Measurements from ENCODE around the gene DCC.

DNA sequence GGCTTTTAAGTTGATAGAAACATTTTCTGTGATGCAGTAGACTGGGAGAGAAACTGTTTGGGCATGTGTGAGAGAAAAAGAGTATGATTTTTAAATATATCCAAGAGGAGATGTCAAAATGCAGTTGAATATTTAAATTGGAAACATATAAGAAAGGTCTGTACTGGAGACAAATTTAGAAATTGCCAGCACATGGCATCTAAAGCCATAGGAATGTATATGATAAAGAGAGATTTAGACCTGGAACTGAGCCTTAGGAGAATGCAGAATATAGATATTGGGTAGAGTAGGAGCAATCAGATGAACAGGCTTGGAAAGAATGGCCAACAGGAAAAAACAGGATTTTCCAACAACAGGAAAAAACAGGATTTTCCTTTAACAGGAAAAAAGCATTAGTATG is 1203.7 kb downstream of the DCC start:
- TF ChIP-seq, protein P1, sequence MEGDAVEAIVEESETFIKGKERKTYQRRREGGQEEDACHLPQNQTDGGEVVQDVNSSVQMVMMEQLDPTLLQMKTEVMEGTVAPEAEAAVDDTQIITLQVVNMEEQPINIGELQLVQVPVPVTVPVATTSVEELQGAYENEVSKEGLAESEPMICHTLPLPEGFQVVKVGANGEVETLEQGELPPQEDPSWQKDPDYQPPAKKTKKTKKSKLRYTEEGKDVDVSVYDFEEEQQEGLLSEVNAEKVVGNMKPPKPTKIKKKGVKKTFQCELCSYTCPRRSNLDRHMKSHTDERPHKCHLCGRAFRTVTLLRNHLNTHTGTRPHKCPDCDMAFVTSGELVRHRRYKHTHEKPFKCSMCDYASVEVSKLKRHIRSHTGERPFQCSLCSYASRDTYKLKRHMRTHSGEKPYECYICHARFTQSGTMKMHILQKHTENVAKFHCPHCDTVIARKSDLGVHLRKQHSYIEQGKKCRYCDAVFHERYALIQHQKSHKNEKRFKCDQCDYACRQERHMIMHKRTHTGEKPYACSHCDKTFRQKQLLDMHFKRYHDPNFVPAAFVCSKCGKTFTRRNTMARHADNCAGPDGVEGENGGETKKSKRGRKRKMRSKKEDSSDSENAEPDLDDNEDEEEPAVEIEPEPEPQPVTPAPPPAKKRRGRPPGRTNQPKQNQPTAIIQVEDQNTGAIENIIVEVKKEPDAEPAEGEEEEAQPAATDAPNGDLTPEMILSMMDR (optimal IDR thresholded peaks at IDR 0.05 in 1 of 3, IDR thresholded peaks at IDR 0.05 in 1 of 3, conservative IDR thresholded peaks at IDR 0.05 in 1 of 3; ENCODE audit: extremely low read depth in 1 of 3, insufficient read depth in 2 of 3, low read length in 3 of 3) = no peak
- TF ChIP-seq EZH2 (IDR thresholded peaks at IDR 0.05; ENCODE audit: low read length) = no peak

Data from keratinocyte (primary cell).